ENCODE measurements around the gene PABPN1L.

The PABPN1L gene, protein sequence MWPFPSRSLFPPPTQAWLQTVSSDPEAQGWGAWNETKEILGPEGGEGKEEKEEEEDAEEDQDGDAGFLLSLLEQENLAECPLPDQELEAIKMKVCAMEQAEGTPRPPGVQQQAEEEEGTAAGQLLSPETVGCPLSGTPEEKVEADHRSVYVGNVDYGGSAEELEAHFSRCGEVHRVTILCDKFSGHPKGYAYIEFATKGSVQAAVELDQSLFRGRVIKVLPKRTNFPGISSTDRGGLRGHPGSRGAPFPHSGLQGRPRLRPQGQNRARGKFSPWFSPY

GRCh38 chr16:88866151-88866920 is at the start of gene PABPN1L:
Gene PABPN1L, minus strand, starts transcription at chr16:88866660. Its CDS starts 54 bp downstream, at chr16:88866606.
- DNase-seq = no peak

DNA sequence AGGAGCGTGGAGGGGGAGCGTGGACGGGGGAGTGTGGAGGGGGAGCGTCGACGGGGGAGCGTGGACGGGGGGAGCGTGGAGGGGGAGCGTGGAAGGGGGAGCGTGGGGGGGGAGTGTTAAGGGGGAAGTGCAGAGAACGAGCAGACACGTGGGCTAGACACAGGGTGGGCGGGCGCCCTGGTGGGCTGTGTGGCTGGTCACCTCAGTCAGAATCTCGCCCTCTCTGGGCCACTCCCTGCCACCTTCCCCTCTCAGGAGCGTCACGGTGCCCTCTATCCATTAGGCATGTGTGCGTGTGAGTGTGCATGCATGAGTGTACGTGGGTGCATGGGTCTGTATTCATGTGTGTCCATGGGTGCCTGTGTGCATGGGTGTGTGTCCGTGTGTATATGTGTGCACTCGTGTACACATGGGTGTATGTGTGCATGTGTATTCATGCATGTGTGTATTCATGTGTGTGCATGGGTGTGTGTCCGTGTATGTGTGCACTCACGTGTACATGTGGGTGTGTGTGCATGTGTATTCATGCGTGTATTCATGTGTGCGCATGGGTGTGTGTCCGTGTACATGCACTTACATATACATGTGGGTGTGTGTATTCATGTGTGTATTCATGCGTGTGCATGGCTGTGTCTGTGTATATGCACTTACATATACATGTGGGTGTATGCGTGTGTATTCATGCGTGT is 49.3 kb upstream of the PABPN1L start:
- no peak for DNase-seq

DNA sequence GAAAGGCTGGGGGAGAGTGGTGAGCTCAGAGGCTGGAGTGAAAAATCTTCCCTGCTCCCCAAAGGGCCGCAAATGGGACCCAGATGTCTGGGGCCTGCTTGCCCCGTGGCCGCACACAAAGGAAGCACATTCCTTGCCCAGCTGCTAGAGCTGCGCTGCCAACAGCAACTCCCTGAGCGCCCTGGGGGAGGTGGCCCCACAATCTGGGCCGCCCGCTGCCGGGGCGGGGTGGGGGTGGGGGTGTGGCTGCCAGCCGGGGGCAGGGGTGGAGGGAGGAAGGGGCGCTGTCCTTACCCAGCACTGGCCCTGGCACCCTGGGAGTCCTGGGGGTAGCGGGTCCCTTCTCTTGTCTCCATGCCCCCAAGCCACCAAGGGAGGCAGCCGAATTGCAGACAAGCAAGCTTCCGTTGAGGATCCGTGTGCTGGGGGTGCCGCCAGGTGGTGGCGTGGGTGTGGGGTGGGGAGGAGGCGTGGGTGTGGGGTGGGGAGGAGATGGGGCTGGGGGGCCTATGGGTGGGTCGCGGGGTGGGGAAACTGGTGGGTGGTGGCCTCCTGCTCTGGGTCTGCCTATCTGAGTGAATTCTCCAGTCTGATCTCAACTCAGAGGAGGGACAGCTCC is 48.4 kb upstream of the PABPN1L start:
- no peak for DNase-seq

DNA sequence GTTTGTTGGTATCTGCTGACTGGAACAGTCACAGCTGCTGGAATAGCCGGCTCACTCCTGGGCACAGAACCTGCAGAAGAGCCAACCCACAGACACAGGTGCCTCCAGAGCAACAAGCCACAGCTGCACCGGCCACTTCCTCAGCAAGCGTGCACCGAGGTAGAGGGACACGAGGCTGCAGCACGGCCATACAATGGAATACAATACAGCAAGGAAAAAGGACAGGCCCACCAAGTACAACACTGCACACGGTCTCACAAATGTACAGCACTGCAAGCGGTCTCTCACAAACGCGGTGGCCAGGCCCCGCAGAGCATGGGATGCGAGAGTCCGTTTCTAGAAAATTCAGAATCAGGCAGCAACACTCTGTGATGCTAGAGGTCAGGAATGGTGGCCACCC is 47.4 kb upstream of the PABPN1L start:
- no peak for DNase-seq

DNA sequence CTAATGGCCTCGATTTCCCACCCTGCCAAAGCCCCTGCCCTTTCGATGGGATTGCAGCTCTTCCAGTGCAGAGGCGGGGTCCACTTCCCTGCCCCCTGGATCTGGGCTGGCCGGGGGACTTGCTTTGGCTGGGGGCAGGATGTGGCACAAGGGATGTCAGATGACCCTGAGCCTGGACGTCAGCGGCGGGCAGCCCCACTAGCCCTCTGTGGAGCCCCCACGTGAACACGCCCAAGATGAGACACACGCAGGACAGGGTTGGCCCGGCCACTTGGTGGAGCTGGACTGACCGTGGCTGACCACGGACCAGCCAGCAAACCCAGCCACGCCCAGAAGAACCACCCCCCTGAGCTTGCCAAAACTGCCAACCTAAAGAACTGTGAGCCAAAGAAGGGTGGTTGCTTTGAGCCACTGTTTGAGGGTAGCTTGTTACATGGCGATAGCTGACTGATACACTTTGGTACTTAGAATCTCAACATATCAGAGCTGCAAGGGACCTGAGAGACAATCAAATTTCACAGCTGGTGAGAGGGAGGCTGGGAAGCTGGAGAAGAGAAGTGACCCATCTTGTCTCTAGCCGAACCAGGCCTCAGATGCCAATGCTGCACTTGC is 46.6 kb upstream of the PABPN1L start:
- DNase-seq = no peak

DNA sequence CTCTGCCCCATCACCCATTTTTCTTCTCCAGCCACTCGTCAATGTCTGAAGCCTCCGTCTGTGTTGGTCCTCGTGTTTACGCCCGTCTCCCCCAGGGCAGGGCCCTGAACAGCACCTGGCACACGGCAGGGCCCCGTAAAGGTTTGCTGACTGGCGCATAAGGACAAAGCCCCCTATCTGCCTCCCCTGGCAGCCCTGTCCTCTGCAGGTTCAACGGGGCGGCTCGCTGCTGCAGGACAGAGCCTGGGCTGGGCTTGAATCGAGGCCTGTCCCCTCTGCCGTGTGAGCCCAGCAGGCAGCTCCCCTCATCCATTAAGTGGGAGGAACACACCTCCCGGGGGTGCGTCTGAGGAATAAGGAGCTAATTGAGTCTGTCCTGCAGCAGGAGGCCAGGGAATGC is 46.1 kb upstream of the PABPN1L start:
- no peak for DNase-seq

DNA sequence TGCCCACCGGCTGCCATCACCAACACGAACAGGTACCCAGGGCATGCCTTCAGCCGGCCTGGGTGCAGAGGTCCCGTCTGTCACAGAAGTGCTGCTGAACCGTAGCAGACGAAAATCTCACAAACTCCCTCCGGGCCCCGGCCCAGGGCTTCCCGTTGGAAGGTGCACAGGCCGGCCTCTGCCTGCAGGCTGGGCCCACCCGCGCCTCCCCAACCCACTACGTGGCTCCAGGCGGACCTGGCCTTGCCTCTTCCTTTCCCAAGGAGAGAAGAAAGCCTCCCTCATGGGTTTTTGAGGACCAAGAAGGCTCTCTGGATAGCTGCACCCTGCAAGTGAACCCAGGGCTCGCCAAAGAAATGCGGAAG is 45.5 kb upstream of the PABPN1L start:
- no peak for DNase-seq

DNA sequence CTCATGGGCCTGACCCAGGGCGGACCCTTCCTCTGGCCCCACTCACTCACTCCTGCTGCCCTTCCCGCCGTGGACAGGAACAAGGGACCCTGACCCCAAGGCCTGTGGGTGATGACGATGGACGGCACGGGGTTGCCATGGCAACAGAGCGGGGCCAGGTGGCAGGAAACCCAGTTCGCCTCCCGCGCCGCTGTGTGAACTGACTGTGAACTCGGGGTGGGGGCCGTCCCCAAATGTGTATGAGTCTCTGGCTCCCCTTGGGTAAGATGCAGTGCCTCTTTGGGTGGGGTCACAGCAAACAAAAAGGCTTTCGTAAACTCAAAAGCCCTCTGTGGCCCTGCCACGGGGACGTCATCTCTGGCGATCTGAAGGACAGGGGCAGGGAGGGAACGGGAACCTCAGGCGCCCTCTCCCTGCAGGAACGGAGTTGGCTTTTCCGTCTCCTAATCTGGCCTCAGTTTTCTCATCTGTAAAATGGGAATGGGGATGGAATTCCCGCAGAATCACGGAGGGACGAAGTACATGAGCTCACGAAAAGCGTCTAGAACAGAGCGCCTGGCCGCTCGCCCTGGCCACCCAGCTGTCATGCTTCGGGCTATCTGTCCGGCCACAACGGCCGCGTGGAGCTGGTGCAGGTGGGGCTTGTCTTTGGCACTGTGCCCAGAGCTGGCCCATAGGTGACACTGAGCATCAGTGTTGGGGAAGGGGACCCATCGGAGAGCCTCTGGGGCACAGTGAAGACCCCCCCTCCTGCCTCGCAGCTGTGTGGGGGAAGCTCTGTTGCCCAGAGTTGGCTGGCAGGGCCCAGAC is 44.9 kb upstream of the PABPN1L start:
- DNase-seq = no peak

- DNase-seq = no peak
These were observed 44.0 kb upstream of the PABPN1L start for GRCh38 chr16:88910284-88911135.

DNA sequence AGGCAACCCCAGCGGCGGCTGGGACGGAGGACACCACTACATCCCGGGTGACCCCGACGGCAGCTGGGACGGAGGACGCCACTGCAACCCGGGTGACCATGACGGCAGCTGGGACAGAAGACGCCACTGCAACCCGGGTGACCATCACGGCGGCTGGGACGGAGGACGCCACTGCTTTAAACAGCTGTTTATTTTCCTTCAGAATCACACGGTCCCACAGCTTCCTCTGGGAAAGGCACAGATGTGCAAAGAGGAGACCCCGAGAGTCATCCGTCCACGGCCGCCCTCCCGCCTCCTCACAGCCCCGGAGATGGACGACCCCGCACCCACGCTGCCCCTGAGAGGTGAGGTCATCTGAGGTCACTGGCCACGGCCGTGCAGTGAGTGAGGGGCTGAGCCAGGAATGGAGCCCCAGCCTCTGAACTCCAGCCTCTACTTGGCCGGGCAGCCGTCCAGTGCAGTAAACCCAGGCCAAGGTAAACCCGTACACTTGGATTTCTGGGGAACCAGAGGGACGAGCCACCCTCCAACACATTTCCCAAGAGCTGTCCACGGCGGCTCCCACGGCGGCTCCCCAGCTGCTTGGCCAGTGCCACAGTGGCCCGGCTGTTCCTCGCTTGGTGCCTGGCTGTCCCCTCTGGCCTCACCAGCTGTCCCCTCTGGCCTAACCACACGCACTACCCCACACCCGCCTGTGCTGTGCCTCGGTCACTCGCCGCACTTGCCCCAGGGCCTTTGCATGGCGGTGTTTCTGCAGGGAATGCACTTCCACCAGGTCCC is 43.2 kb upstream of the PABPN1L start:
- no peak for DNase-seq

DNA sequence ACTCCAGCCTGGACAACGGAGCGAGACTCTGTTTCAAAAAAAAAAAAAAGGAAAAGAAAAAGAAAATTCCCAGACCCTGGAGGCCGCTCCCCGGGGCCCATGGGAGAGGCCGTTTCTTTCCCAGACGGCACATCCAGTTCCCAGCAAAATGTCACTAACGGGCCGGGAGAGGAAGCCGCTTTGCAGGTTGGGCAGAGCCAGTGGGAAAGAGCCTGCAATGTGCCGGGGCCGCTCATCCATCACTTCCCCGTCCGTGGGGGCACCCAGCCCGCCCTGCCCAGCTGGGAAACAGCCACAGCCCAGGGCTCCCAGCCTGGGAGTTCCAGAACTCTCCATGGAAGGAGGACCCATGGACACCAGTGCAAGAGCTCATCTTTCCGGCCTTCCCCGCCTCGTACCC is 41.8 kb upstream of the PABPN1L start:
- DNase-seq = no peak

- no peak for DNase-seq
These were observed 41.3 kb upstream of the PABPN1L start for GRCh38 chr16:88907768-88908167.

DNA sequence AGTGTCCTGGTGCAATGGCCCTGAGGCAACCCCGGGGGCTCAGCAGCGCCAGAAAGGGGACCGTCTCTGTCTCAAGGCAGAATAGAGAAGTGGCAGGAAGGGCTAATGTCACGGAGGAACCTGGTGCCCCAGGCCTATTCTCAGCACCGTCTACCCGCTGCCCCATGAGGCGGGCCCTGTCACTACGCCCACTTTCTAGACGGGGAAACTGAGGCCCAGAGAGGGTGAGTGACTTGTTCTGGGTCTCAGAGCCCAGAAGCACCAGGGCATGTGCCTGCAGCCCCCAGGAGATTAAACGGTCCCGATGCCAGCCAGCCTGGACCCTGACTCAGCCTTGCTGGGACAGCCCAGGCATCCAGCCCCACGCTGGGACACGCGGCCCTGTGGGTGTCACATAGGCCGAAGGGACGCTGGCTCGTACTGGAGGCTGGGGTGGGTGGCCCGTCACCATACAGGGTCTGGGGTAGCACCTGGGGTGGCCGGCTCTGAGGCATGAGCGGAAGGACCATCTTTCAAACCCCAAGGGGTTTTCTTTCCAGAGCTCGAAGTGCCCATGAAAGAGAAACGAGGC is 40.2 kb upstream of the PABPN1L start:
- DNase-seq = no peak

- no peak for DNase-seq
These were observed 39.6 kb upstream of the PABPN1L start for GRCh38 chr16:88906020-88906419.

- DNase-seq = no peak
These were observed 39.1 kb upstream of the PABPN1L start for GRCh38 chr16:88905563-88905962.

- DNase-seq = no peak
These were observed 38.4 kb upstream of the PABPN1L start for GRCh38 chr16:88904676-88905365.

GRCh38 chr16:88903267-88903666 is 36.8 kb upstream of the PABPN1L start:
- no peak for DNase-seq

GRCh38 chr16:88902744-88903143 is 36.3 kb upstream of the PABPN1L start:
- no peak for DNase-seq

DNA sequence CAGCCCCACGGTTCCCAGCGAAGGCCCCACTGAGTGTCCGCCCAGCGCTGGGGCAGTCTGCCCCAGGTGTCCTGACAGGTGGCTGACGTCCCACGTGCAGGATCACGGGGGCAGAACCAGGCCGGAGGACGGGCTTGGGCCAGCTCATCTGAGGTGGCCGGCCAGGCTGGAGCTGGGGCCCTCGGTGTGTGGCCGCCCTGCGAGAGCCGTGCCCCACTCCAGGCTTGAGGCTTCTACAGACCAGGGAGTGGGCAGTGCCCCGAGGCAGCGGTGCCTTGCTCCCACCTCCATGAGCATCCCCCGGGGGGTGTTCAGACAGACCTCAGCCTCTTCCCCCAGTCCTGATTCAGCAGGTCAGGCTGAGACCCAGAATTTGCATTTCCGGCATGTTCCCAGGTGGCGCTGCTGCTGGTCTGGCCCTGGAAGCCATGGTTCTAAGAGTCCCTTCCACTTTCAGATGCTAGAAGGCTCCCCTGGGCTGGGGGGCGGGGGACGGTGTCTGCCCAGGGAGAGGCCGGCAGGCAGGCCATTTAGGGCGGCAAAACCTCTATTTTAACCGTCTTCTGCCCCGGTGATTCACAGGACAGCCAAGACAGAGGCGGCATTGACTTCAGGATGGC is 35.4 kb upstream of the PABPN1L start:
- DNase-seq = no peak

Measured in NCI-H748 treated with DMSO at 0.1 percent for 48 hours (cell line).